ENCODE measurements around the gene ALCAM. TPM values are rescaled to one million over a fixed set of nuclear protein-coding genes. Genes with fewer than 3 reads are reported as not detected.
"Not testable (repeated sequence)": the region's sequence is repeated elsewhere in the genome, so short reads cannot be mapped to it uniquely, and the experiment has no call there.

The ALCAM gene
- total RNA-seq, 1 donor from 2014 or later = 54.4 TPM

DNA sequence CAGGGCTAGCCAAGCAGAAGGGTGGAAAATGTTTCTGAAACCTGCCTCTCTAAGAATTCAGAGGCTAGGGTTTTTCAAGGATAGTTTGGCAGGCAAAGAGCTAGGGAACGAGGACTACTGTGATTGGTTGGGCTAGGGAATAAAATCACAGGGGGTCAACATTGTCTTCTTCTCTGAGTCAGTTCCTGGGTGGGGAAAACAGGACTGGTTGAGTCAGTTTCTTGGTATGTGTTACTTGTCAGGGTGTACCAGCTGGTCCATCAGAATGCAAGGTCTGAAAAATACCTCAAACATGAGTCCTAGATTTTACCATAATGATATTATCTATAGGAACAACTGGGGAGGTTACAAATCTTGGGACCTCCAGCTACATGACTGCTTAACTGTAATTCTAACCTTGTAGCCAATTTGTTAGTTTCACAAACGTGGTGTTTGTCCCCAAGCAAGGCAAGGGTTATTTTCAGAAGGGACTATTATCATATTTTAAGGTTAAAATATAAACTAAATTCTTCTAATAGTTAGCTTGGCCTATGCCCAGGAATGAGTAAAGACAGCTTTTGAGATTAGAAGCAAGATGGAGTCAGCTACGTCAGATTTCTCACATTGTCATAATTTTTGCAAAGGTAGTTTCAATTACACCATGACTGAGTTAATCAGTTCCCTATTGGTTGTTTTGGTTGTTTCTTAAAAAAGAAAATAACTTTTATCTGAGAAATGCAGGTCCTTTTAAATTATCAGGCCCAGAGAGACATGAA lies 231.5 kb downstream of the ALCAM start:
- H3K27ac ChIP-seq = no peak overlapping the region
- Mint-ChIP-seq H3K36me3 (no peaks in the 10 kb centered on the region), H3K27ac (no peak overlapping the region), H3K9me3 (no peaks in the 10 kb centered on the region), H3K27me3 (ENCODE audit: insufficient read depth, low read depth) (no peaks in the 10 kb centered on the region), H3K4me3 (no peak overlapping the region), H3K4me1 (no peaks in the 10 kb centered on the region)
- H4K20me1 ChIP-seq (ENCODE audit: low read depth) = no peaks in the 10 kb centered on the region
- no peaks in the 10 kb centered on the region for H3F3A ChIP-seq (ENCODE audit: low read depth)
- no peaks in the 10 kb centered on the region for H3K4me1 ChIP-seq
- H3K4me2 ChIP-seq = no peak overlapping the region
- DNase-seq (ENCODE audit: low spot score) = no peak
- no peaks in the 10 kb centered on the region for H3K27me3 ChIP-seq
- H3K79me2 ChIP-seq (ENCODE audit: low read depth) = no peaks in the 10 kb centered on the region
- no peak for TF ChIP-seq EZH2phosphoT487 (IDR thresholded peaks at IDR 0.05)
- TF ChIP-seq EZH2 (IDR thresholded peaks at IDR 0.05) = no peak
- TF ChIP-seq, protein P1, sequence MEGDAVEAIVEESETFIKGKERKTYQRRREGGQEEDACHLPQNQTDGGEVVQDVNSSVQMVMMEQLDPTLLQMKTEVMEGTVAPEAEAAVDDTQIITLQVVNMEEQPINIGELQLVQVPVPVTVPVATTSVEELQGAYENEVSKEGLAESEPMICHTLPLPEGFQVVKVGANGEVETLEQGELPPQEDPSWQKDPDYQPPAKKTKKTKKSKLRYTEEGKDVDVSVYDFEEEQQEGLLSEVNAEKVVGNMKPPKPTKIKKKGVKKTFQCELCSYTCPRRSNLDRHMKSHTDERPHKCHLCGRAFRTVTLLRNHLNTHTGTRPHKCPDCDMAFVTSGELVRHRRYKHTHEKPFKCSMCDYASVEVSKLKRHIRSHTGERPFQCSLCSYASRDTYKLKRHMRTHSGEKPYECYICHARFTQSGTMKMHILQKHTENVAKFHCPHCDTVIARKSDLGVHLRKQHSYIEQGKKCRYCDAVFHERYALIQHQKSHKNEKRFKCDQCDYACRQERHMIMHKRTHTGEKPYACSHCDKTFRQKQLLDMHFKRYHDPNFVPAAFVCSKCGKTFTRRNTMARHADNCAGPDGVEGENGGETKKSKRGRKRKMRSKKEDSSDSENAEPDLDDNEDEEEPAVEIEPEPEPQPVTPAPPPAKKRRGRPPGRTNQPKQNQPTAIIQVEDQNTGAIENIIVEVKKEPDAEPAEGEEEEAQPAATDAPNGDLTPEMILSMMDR (IDR thresholded peaks at IDR 0.05) = no peak
- H3K4me3 ChIP-seq = no peak overlapping the region
- no peaks in the 10 kb centered on the region for H3K36me3 ChIP-seq
- no peaks in the 10 kb centered on the region for H3K9me3 ChIP-seq (ENCODE audit: low read depth)
- H2AFZ ChIP-seq (replicated peaks) = no peak overlapping the region
- no peak overlapping the region for H3K9ac ChIP-seq

DNA sequence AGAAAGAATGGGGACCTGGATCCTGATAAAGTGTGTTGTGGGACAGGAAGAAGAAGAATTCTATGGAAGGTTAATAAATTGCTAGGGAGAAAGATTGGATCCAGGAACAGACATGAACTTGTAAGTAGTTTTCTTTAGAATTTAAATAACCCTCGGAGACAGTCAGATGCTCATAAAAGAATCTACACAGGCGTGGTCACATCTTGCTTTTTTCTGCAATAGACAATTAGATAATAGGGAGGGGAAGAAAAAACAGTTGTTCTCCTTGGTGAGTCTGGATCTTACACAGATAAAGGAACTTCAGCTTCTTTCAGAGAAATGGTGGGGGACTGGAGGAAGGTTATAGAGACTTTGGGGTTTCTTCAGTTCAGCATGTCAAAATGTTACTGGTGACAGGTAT lies 232.6 kb downstream of the ALCAM start:
- H3K4me1 Mint-ChIP-seq = no peaks in the 10 kb centered on the region
- no peak overlapping the region for H2AFZ ChIP-seq (replicated peaks)
- H3K27ac ChIP-seq = no peak overlapping the region
- H3K4me3 Mint-ChIP-seq = no peak overlapping the region
- no peak for DNase-seq (ENCODE audit: low spot score)
- H3K9me3 ChIP-seq (ENCODE audit: low read depth) = no peaks in the 10 kb centered on the region
- H4K20me1 ChIP-seq (ENCODE audit: low read depth) = no peaks in the 10 kb centered on the region
- TF ChIP-seq, protein P1 (IDR thresholded peaks at IDR 0.05) = no peak
- no peak for TF ChIP-seq EZH2phosphoT487 (IDR thresholded peaks at IDR 0.05)
- TF ChIP-seq EZH2 (IDR thresholded peaks at IDR 0.05) = no peak
- no peaks in the 10 kb centered on the region for H3K36me3 ChIP-seq
- no peaks in the 10 kb centered on the region for H3K9me3 Mint-ChIP-seq
- H3F3A ChIP-seq (ENCODE audit: low read depth) = no peaks in the 10 kb centered on the region
- no peaks in the 10 kb centered on the region for H3K79me2 ChIP-seq (ENCODE audit: low read depth)
- no peaks in the 10 kb centered on the region for H3K27me3 ChIP-seq
- no peak overlapping the region for H3K9ac ChIP-seq
- H3K4me1 ChIP-seq = no peaks in the 10 kb centered on the region
- no peaks in the 10 kb centered on the region for H3K27me3 Mint-ChIP-seq (ENCODE audit: insufficient read depth, low read depth)
- H3K4me2 ChIP-seq = no peak overlapping the region
- no peak overlapping the region for H3K4me3 ChIP-seq
- H3K36me3 Mint-ChIP-seq = no peaks in the 10 kb centered on the region
- H3K27ac Mint-ChIP-seq = no peak overlapping the region

DNA sequence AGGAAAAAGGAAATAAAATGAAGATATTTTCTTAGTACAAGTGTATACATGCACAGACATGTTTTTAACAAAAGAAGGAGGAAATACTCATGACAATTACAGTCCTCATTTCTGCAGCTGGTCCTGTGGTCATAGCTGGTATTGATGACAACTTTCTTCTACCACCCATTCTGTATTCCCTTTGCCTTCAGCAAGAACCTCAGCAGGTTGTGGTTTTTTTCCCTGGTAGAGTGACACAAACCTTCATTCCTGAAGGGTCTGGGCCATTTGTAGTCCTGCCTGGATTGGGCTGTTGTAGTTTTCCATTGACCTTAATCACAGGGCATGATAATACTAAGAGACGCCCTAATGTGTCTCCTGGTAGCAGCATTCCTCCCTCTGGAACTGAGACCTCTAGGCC lies 235.0 kb downstream of the ALCAM start:
- not testable (repeated sequence) for H3K4me1 ChIP-seq; H2AFZ ChIP-seq (replicated peaks); H4K20me1 ChIP-seq (ENCODE audit: low read depth); H3K4me2 ChIP-seq; H3K4me3 ChIP-seq; H3K27ac ChIP-seq; H3K27ac Mint-ChIP-seq; H3K9ac ChIP-seq; H3K9me3 Mint-ChIP-seq; H3F3A ChIP-seq (ENCODE audit: low read depth); H3K4me1 Mint-ChIP-seq; H3K9me3 ChIP-seq (ENCODE audit: low read depth); H3K27me3 Mint-ChIP-seq (ENCODE audit: insufficient read depth, low read depth); H3K36me3 Mint-ChIP-seq; H3K36me3 ChIP-seq; H3K27me3 ChIP-seq; H3K4me3 Mint-ChIP-seq; H3K79me2 ChIP-seq (ENCODE audit: low read depth); DNase-seq (ENCODE audit: low spot score)

DNA sequence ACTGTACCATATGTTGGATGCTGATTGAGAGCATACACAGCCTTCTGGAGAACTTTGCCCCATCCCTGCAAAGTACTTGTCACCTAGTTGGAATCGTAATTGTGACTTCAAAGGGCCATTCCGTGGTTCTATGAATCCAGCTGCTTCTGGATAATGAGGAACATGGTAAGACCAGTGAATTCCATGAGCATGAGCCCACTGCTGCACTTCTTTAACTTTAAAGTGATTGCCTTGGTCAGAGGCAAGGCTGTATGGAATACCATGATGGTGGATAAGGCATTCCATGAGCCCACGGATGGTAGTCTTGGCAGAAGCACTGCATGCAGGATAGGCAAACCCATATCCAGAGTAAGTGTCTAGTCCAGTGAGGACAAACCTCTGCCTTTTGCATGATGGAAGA lies 235.6 kb downstream of the ALCAM start:
- not testable (repeated sequence) for H3K27ac Mint-ChIP-seq; H3K27me3 Mint-ChIP-seq (ENCODE audit: insufficient read depth, low read depth); H3K4me3 ChIP-seq; H3F3A ChIP-seq (ENCODE audit: low read depth); H3K9me3 ChIP-seq (ENCODE audit: low read depth); DNase-seq (ENCODE audit: low spot score); H3K27ac ChIP-seq; H3K4me1 Mint-ChIP-seq; H3K4me2 ChIP-seq; H3K9ac ChIP-seq; H3K79me2 ChIP-seq (ENCODE audit: low read depth); H3K4me3 Mint-ChIP-seq; H2AFZ ChIP-seq (replicated peaks); H3K36me3 Mint-ChIP-seq; H3K4me1 ChIP-seq; H4K20me1 ChIP-seq (ENCODE audit: low read depth); H3K27me3 ChIP-seq; H3K36me3 ChIP-seq; H3K9me3 Mint-ChIP-seq

DNA sequence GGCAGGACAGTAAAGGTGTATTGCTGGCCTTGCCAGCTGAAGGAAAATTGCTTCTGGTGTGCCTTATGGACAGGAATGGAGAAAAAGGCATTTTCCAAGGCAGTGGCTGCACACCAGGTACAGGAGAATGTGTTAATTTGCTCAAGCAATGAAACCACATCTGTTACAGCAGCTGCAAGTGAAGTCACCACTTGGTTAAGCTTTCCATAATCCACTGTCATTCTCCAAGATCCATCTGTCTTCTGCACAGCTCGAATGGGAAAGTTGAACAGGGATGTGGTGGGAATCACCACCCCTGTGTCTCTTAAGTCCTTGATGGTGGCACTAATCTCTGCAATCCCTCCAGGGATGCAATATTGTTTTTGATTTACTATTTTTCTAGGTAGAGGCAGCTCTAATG lies 236.8 kb downstream of the ALCAM start:
- H3K4me1 Mint-ChIP-seq; H3K4me3 ChIP-seq; H4K20me1 ChIP-seq (ENCODE audit: low read depth); H3K36me3 ChIP-seq; H3K9me3 Mint-ChIP-seq; H3K27ac Mint-ChIP-seq; H3K4me1 ChIP-seq; DNase-seq (ENCODE audit: low spot score); H3F3A ChIP-seq (ENCODE audit: low read depth); H3K27ac ChIP-seq; H3K27me3 ChIP-seq; H3K4me3 Mint-ChIP-seq; H3K9ac ChIP-seq; H2AFZ ChIP-seq (replicated peaks); H3K36me3 Mint-ChIP-seq; H3K79me2 ChIP-seq (ENCODE audit: low read depth); H3K4me2 ChIP-seq; H3K9me3 ChIP-seq (ENCODE audit: low read depth); H3K27me3 Mint-ChIP-seq (ENCODE audit: insufficient read depth, low read depth): not testable (repeated sequence)
